ENCODE results near the gene UGT2B11.

Gene UGT2B11

GRCh38 chr4:69154021-69154420 is 60.5 kb downstream of the UGT2B11 start:
- Histone ChIP-seq H3K27ac (no peak overlapping the region), H3K27me3 (no peaks in the 10 kb centered on the region), H3K4me1 (ENCODE audit: control insufficient read depth in 1 of 2, insufficient read depth in 1 of 2, low read depth in 1 of 2, low read length in 1 of 2) (no peaks in the 10 kb centered on the region), H3K4me3 (ENCODE audit: low read depth in 1 of 2, low read length in 1 of 2) (no peak overlapping the region), H3K9me3 (no peaks in the 10 kb centered on the region), H3K36me3 (no peaks in the 10 kb centered on the region)
- TF ChIP-seq CTCF (IDR thresholded peaks at IDR 0.05): no peak
